IMR-90 (cell line): ENCODE data around the gene BOD1L1. TPM values are rescaled to one million over a fixed set of nuclear protein-coding genes. Genes with fewer than 3 reads are reported as not detected.

Experiments used
- ATAC-seq: fragments of 200-7000 bp; cut with Tn5 transposase; 2 replicates; pipeline ENCODE4 v1.9.1; 2020; ENCODE audit warnings: low read depth, mild to moderate bottlenecking, moderate library complexity
- BruUV-seq: library from RNA; stranded (reverse); fragments of 400-500 nt; replicated peaks from 2 replicates; lab custom pipeline; 2021; lab: Mats Ljungman, UMichigan
- CTCF ChIA-PET: fragments of 300-600 bp; formaldehyde crosslinking; extraction: SDS; loops from one replicate; lab custom pipeline; 2021; ENCODE audit warnings: antibody characterized with exemption; lab: Yijun Ruan, JAX
- POLR2A ChIA-PET: fragments of 300-600 bp; sonication (Branson Sonifier 250); formaldehyde crosslinking; loops from one replicate; lab custom pipeline; 2022; ENCODE audit warnings: antibody characterized with exemption; ENCODE audit not compliant: unreplicated experiment; lab: Charles Lee
- DNase-seq: peaks from one replicate; pipeline ENCODE4 v3.0.0; 2013
- H2AFZ ChIP-seq: replicated peaks from 2 replicates; pipeline ENCODE3; 2013; ENCODE audit warnings: low read length, mild to moderate bottlenecking; ENCODE audit not compliant: poor library complexity
- H2AK5ac ChIP-seq: 2 replicates; pipeline ENCODE4 v1.6.1; 2013; ENCODE audit warnings: low read depth, low read length, inconsistent platforms
- H2AK9ac ChIP-seq: replicated peaks from 2 replicates; pipeline ENCODE3; 2013; ENCODE audit warnings: mild to moderate bottlenecking, low read depth, low read length, moderate library complexity; ENCODE audit not compliant: poor library complexity
- H2BK120ac ChIP-seq: 2 replicates; pipeline ENCODE4 v1.6.1; 2013; ENCODE audit warnings: low read depth, low read length, inconsistent platforms
- H2BK15ac ChIP-seq: 3 replicates; pipeline ENCODE4 v1.6.1; 2013; ENCODE audit warnings: low read depth, low read length, inconsistent platforms
- H2BK20ac ChIP-seq: 2 replicates; pipeline ENCODE4 v1.6.1; 2013; ENCODE audit warnings: low read depth, mild to moderate bottlenecking, inconsistent platforms, low read length, moderate library complexity
- H2BK5ac ChIP-seq: 2 replicates; pipeline ENCODE4 v1.6.1; 2013; ENCODE audit warnings: mild to moderate bottlenecking, low read depth, low read length, inconsistent platforms; ENCODE audit not compliant: poor library complexity, severe bottlenecking
- H3K14ac ChIP-seq: replicated peaks from 2 replicates; pipeline ENCODE4 v1.6.1; 2013; ENCODE audit warnings: low read depth, low read length, inconsistent platforms
- H3K18ac ChIP-seq: 2 replicates; pipeline ENCODE4 v1.6.1; 2013; ENCODE audit warnings: low read depth, low read length, control low read depth
- H3K23ac ChIP-seq: 2 replicates; pipeline ENCODE4 v1.6.1; 2013; ENCODE audit warnings: low read depth, low read length, inconsistent platforms
- H3K27ac ChIP-seq: 2 replicates; pipeline ENCODE4 v1.5.1; 2013; ENCODE audit warnings: mild to moderate bottlenecking, control low read depth, low read length; ENCODE audit not compliant: insufficient read depth
- H3K27me3 ChIP-seq: 2 replicates; pipeline ENCODE4 v1.6.1; 2013; ENCODE audit warnings: low read length; ENCODE audit not compliant: control insufficient read depth, insufficient read depth
- H3K36me3 ChIP-seq: 2 replicates; pipeline ENCODE4 v1.6.1; 2013; ENCODE audit warnings: low read length, mixed read lengths; ENCODE audit not compliant: control insufficient read depth, insufficient read depth
- H3K4ac ChIP-seq: 2 replicates; pipeline ENCODE4 v1.6.1; 2013; ENCODE audit warnings: low read depth, low read length, inconsistent platforms
- H3K4me1 ChIP-seq: 2 replicates; pipeline ENCODE4 v1.6.1; 2013; ENCODE audit warnings: low read length, mixed read lengths; ENCODE audit not compliant: control insufficient read depth, insufficient read depth
- H3K4me2 ChIP-seq: 2 replicates; pipeline ENCODE4 v1.6.1; 2013; ENCODE audit warnings: low read depth, mild to moderate bottlenecking, control low read depth, low read length, moderate library complexity
- H3K4me3 ChIP-seq: 2 replicates; pipeline ENCODE4 v1.5.1; 2013; ENCODE audit warnings: low read depth, mild to moderate bottlenecking, control low read depth, low read length, moderate library complexity; ENCODE audit not compliant: insufficient read depth
- H3K56ac ChIP-seq: 2 replicates; pipeline ENCODE4 v1.6.1; 2013; ENCODE audit warnings: low read length, inconsistent platforms; ENCODE audit not compliant: insufficient read depth; ENCODE audit errors: extremely low read depth
- H3K79me1 ChIP-seq, 2 experiments: 2 replicates each; pipeline ENCODE4 v1.6.1; 2013; ENCODE audit warnings: low read length in 2 of 2, inconsistent platforms in 1 of 2, low read depth in 1 of 2
- H3K9ac ChIP-seq: 2 replicates; pipeline ENCODE4 v1.6.1; 2013; ENCODE audit warnings: low read depth, low read length, control low read depth
- H3K9me1 ChIP-seq: 2 replicates; pipeline ENCODE4 v1.6.1; 2013; ENCODE audit warnings: low read length, inconsistent platforms; ENCODE audit not compliant: insufficient read depth
- H3K9me3 ChIP-seq: 2 replicates; pipeline ENCODE4 v1.6.1; 2013; ENCODE audit warnings: low read length; ENCODE audit not compliant: control insufficient read depth, insufficient read depth
- H4K20me1 ChIP-seq: 2 replicates; pipeline ENCODE4 v1.6.1; 2013; ENCODE audit warnings: low read length, inconsistent platforms; ENCODE audit not compliant: insufficient read depth
- H4K5ac ChIP-seq: 2 replicates; pipeline ENCODE4 v1.6.1; 2013; ENCODE audit warnings: mild to moderate bottlenecking, low read depth, low read length, control low read depth
- H4K8ac ChIP-seq, 2 experiments: 2 replicates each; pipeline ENCODE4 v1.6.1; 2013; ENCODE audit warnings: low read depth in 2 of 2, low read length in 2 of 2, control low read depth in 1 of 2, inconsistent platforms in 1 of 2
- H4K91ac ChIP-seq: 2 replicates; pipeline ENCODE4 v1.6.1; 2013; ENCODE audit warnings: low read depth, low read length, inconsistent platforms; ENCODE audit not compliant: insufficient read depth
- BHLHE40 ChIP-seq: fragments of 150-350 bp; IDR thresholded peaks from 2 replicates; pipeline ENCODE4 v1.6.1; 2016; ENCODE audit warnings: mild to moderate bottlenecking, low read depth, low read length
- CEBPB ChIP-seq: IDR thresholded peaks from 2 replicates; pipeline ENCODE4 v1.6.1; 2012; ENCODE audit warnings: low read depth, low read length, improper control_type of control experiment
- CHD1 ChIP-seq: IDR thresholded peaks from 2 replicates; pipeline ENCODE4 v1.6.1; 2012; ENCODE audit warnings: low read depth, low read length, improper control_type of control experiment
- FOS ChIP-seq: fragments of 150-350 bp; IDR thresholded peaks from 2 replicates; pipeline ENCODE4 v1.6.1; 2016; ENCODE audit warnings: low read depth, low read length
- MAFK ChIP-seq: IDR thresholded peaks from 2 replicates; pipeline ENCODE4 v1.6.1; 2012; ENCODE audit warnings: low read depth, low read length, improper control_type of control experiment
- MAZ ChIP-seq: IDR thresholded peaks from 2 replicates; pipeline ENCODE4 v1.6.1; 2012; ENCODE audit warnings: low read depth, mild to moderate bottlenecking, low read length, improper control_type of control experiment, moderate library complexity, borderline replicate concordance
- MXI1 ChIP-seq: IDR thresholded peaks from 2 replicates; pipeline ENCODE4 v1.6.1; 2012; ENCODE audit warnings: low read depth, mild to moderate bottlenecking, low read length, moderate library complexity, borderline replicate concordance
- NFE2L2 ChIP-seq: fragments of 150-350 bp; IDR thresholded peaks from 2 replicates; pipeline ENCODE4 v1.6.1; 2016; ENCODE audit warnings: low read depth, mild to moderate bottlenecking, low read length
- POLR2A ChIP-seq: IDR thresholded peaks from 2 replicates; pipeline ENCODE4 v1.6.1; 2012; ENCODE audit warnings: mild to moderate bottlenecking, low read depth, low read length
- RAD21 ChIP-seq: IDR thresholded peaks from 2 replicates; pipeline ENCODE4 v1.6.1; 2012; ENCODE audit warnings: low read length, improper control_type of control experiment
- RCOR1 ChIP-seq: IDR thresholded peaks from 2 replicates; pipeline ENCODE4 v1.6.1; 2012; ENCODE audit warnings: mild to moderate bottlenecking, low read length, improper control_type of control experiment; ENCODE audit not compliant: insufficient replicate concordance
- RFX5 ChIP-seq: IDR thresholded peaks from 2 replicates; pipeline ENCODE4 v1.8.0; 2012; ENCODE audit warnings: low read depth, mild to moderate bottlenecking, low read length, moderate library complexity
- SMC3 ChIP-seq: fragments of 150-350 bp; IDR thresholded peaks from 2 replicates; pipeline ENCODE4 v1.6.1; 2016; ENCODE audit warnings: low read depth, mild to moderate bottlenecking, antibody characterized with exemption, low read length, moderate library complexity
- WGBS, 2 experiments: methylation state at CpG; one replicate each; pipeline versions ENCODE4 v1.1.5 to v1.1.7; 2013; ENCODE audit warnings: missing lambda C conversion rate in 2 of 2; ENCODE audit not compliant: insufficient read length in 1 of 2; ENCODE audit errors: extremely low coverage in 2 of 2; 5-methylcytosine and 5-hydroxymethylcytosine counted together
- dilution Hi-C: fragments of 300-500 bp; cut with HindIII; formaldehyde crosslinking; loops from one replicate; pipeline ENCODE4 v1.14.3; 2018; ENCODE audit warnings: low sequenced_read_pairs; ENCODE audit not compliant: unreplicated experiment
- in situ Hi-C: fragments of 300-500 bp; cut with MboI; formaldehyde crosslinking; loops from 3 replicates; pipeline ENCODE4 v1.14.3; 2019; ENCODE audit warnings: low sequenced_read_pairs, inconsistent platforms, mixed read lengths
- intact Hi-C: fragments of 100-400 bp; cut with micrococcal nuclease; formaldehyde crosslinking; loops from 2 replicates; pipeline ENCODE4 v1.10.0; 2022
- polyA plus RNA-seq, 3 experiments: library from polyadenylated mRNA; depleted of rRNA; stranded (reverse); fragments of >200 nt; gene quantifications; 2 replicates each; pipeline ENCODE4 v1.2.3, GENCODE V29; 2012; ENCODE audit warnings: low replicate concordance in 1 of 3
- total RNA-seq: library from RNA; depleted of rRNA; stranded (reverse); fragments of >200 nt; gene quantifications from 2 replicates; pipeline ENCODE4 v1.2.3, GENCODE V29; 2012
- TF ChIP-seq, protein P1 (sequence below): fragments of 150-350 bp; IDR thresholded peaks from 2 replicates; pipeline ENCODE4 v1.6.1; 2016; ENCODE audit warnings: low read depth, mild to moderate bottlenecking, low read length, moderate library complexity, borderline replicate concordance
- TF ChIP-seq, protein P2 (sequence below): conservative IDR thresholded peaks from 2 replicates; pipeline ENCODE4 v1.5.1; 2012; ENCODE audit warnings: mild to moderate bottlenecking, low read depth, low read length, improper control_type of control experiment
- TF ChIP-seq, protein P3 (sequence below): fragments of 150-350 bp; IDR thresholded peaks from 2 replicates; pipeline ENCODE4 v1.6.1; 2017; ENCODE audit warnings: mild to moderate bottlenecking, antibody characterized with exemption, low read length, low read depth

Gene BOD1L1
- total and polyA plus RNA-seq, 2 of the 4 experiments (the other 2 are of a cell fraction): 13.5 to 26.9 TPM

DNA sequence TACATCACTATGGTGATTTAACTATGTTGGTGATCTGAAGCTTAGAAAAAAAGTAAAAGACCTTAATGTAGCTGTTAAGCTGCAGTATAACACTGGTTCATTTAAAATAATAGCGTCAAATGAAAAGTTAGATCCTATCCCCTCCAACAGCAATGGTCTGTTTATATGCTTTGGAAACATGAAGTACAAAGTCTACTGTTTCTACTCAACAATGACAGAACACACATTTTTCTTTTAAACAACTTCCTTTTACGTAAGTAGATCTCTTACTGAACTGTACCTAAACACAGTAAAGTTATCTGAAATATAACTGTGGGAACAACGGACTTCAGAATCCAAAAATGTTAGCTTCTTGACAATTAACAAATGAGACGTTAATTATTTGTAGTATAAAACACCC lies 35.3 kb downstream of the BOD1L1 start:
- BruUV-seq: no TSS peak
- H3K4ac ChIP-seq: no peak overlapping the region
- H3K9me3 ChIP-seq: no peaks in the 10 kb centered on the region
- DNase-seq: no peak
- H3K4me1 ChIP-seq: no peaks in the 10 kb centered on the region
- no peak overlapping the region for H4K8ac ChIP-seq
- no peak overlapping the region for H3K23ac ChIP-seq
- in situ Hi-C loops: no loop called here
- H2AK5ac ChIP-seq: no peak overlapping the region
- no peak overlapping the region for H2BK120ac ChIP-seq
- H3K27me3 ChIP-seq: no peaks in the 10 kb centered on the region
- CTCF ChIA-PET: no interaction called here
- H3K4me2 ChIP-seq: no peak overlapping the region
- no peak overlapping the region for H2BK15ac ChIP-seq
- no peak overlapping the region for H2BK20ac ChIP-seq
- ATAC-seq: no peak
- H3K18ac ChIP-seq: no peak overlapping the region
- no CpG with 5 or more reads among the region's 4 CpGs for WGBS, 2 experiments
- no peak overlapping the region for H3K14ac ChIP-seq
- no peak overlapping the region for H4K91ac ChIP-seq
- H3K56ac ChIP-seq: no peak overlapping the region
- no peak overlapping the region for H2AFZ ChIP-seq
- no peak overlapping the region for H2AK9ac ChIP-seq
- no peak overlapping the region for H2BK5ac ChIP-seq
- no peaks in the 10 kb centered on the region; the same call in 1 of the 2 replicates for H3K9me1 ChIP-seq
- intact Hi-C loops: no loop called here
- H3K36me3 ChIP-seq: peaks cover 26% of the 10 kb centered on the region
- dilution Hi-C loops: no loop called here
- H3K79me1 ChIP-seq: no peaks in the 10 kb centered on the region; a peak in 1 of 4 replicates
- POLR2A ChIA-PET: no interaction called here
- no peak for TF ChIP-seq RFX5
- TF ChIP-seq CEBPB: no peak
- TF ChIP-seq NFE2L2: no peak
- TF ChIP-seq MXI1: no peak
- TF ChIP-seq MAZ: no peak
- TF ChIP-seq MAFK: no peak
- TF ChIP-seq POLR2A: no peak
- TF ChIP-seq BHLHE40: no peak
- TF ChIP-seq SMC3: no peak
- TF ChIP-seq, protein P1, sequence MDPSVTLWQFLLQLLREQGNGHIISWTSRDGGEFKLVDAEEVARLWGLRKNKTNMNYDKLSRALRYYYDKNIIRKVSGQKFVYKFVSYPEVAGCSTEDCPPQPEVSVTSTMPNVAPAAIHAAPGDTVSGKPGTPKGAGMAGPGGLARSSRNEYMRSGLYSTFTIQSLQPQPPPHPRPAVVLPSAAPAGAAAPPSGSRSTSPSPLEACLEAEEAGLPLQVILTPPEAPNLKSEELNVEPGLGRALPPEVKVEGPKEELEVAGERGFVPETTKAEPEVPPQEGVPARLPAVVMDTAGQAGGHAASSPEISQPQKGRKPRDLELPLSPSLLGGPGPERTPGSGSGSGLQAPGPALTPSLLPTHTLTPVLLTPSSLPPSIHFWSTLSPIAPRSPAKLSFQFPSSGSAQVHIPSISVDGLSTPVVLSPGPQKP: no peak
- TF ChIP-seq, protein P2, sequence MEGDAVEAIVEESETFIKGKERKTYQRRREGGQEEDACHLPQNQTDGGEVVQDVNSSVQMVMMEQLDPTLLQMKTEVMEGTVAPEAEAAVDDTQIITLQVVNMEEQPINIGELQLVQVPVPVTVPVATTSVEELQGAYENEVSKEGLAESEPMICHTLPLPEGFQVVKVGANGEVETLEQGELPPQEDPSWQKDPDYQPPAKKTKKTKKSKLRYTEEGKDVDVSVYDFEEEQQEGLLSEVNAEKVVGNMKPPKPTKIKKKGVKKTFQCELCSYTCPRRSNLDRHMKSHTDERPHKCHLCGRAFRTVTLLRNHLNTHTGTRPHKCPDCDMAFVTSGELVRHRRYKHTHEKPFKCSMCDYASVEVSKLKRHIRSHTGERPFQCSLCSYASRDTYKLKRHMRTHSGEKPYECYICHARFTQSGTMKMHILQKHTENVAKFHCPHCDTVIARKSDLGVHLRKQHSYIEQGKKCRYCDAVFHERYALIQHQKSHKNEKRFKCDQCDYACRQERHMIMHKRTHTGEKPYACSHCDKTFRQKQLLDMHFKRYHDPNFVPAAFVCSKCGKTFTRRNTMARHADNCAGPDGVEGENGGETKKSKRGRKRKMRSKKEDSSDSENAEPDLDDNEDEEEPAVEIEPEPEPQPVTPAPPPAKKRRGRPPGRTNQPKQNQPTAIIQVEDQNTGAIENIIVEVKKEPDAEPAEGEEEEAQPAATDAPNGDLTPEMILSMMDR: no peak
- no peak for TF ChIP-seq RAD21
- no peak for TF ChIP-seq FOS
- TF ChIP-seq RCOR1: no peak
- TF ChIP-seq, protein P3, sequence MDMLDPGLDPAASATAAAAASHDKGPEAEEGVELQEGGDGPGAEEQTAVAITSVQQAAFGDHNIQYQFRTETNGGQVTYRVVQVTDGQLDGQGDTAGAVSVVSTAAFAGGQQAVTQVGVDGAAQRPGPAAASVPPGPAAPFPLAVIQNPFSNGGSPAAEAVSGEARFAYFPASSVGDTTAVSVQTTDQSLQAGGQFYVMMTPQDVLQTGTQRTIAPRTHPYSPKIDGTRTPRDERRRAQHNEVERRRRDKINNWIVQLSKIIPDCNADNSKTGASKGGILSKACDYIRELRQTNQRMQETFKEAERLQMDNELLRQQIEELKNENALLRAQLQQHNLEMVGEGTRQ: no peak
- no peak for TF ChIP-seq CHD1
- H3K27ac ChIP-seq: no peak overlapping the region
- H4K20me1 ChIP-seq: no peaks in the 10 kb centered on the region
- H3K9ac ChIP-seq: no peak overlapping the region
- no peak overlapping the region for H4K5ac ChIP-seq
- no peak overlapping the region for H3K4me3 ChIP-seq
